ENCODE data around the gene DPPA5.
"Not testable (repeated sequence)": the region's sequence is repeated elsewhere in the genome, so short reads cannot be mapped to it uniquely, and the experiment has no call there.

Gene DPPA5

GRCh38 chr6:73353636-73354593 is at the start of gene DPPA5:
DPPA5 (minus strand) TSS chr6:73354276; CDS start chr6:73354225, 51 bp downstream.
- DNase-seq: no peak

- DNase-seq: no peak
Measured at GRCh38 chr6:73400656-73401055, 46.6 kb upstream of the DPPA5 start.

GRCh38 chr6:73395875-73396274 is 41.8 kb upstream of the DPPA5 start:
- DNase-seq: no peak

GRCh38 chr6:73394577-73395354 is 40.7 kb upstream of the DPPA5 start, which contains the start of gene DDX43:
DDX43 (plus strand) TSS chr6:73394828; CDS start chr6:73394906, 78 bp downstream.
- peak; percentile 65 for DNase-seq

GRCh38 chr6:73393278-73393677 is 39.2 kb upstream of the DPPA5 start:
- no peak for DNase-seq

- not testable (repeated sequence) for DNase-seq
Measured at GRCh38 chr6:73392188-73392587, 38.1 kb upstream of the DPPA5 start.

GRCh38 chr6:73391675-73392074 is 37.6 kb upstream of the DPPA5 start:
- peak; percentile 50 for DNase-seq

- no peak for DNase-seq
Measured at GRCh38 chr6:73389854-73390253, 35.8 kb upstream of the DPPA5 start.

GRCh38 chr6:73388800-73389512 is 34.9 kb upstream of the DPPA5 start:
- peak; percentile 71 for DNase-seq

- no peak for DNase-seq
Measured at GRCh38 chr6:73388433-73388799, 34.3 kb upstream of the DPPA5 start.

- no peak for DNase-seq
Measured at GRCh38 chr6:73382462-73383113, 28.5 kb upstream of the DPPA5 start.

GRCh38 chr6:73381531-73381930 is 27.5 kb upstream of the DPPA5 start:
- DNase-seq: not testable (repeated sequence)

GRCh38 chr6:73377225-73377624 is 23.1 kb upstream of the DPPA5 start:
- no peak for DNase-seq

- no peak for DNase-seq
Measured at GRCh38 chr6:73375216-73375615, 21.1 kb upstream of the DPPA5 start.

- DNase-seq: no peak
Measured at GRCh38 chr6:73372516-73372915, 18.4 kb upstream of the DPPA5 start.

GRCh38 chr6:73371984-73372383 is 17.9 kb upstream of the DPPA5 start:
- no peak for DNase-seq

GRCh38 chr6:73369563-73369962 is 15.5 kb upstream of the DPPA5 start, which contains the start of gene OOEP:
OOEP (minus strand) TSS chr6:73369897; CDS start chr6:73369792, 105 bp downstream.
- no peak for DNase-seq

GRCh38 chr6:73369157-73369556 is 15.1 kb upstream of the DPPA5 start:
- DNase-seq: no peak

- DNase-seq: no peak
Measured at GRCh38 chr6:73368675-73369074, 14.6 kb upstream of the DPPA5 start.

- no peak for DNase-seq
Measured at GRCh38 chr6:73367761-73368355, 13.8 kb upstream of the DPPA5 start.

GRCh38 chr6:73364549-73364948 is 10.5 kb upstream of the DPPA5 start:
- no peak for DNase-seq

- DNase-seq: no peak
Measured at GRCh38 chr6:73364121-73364520, 10.0 kb upstream of the DPPA5 start.
